Smooth muscle cell of the pulmonary artery (primary cell): Measurements from ENCODE around the gene OR2T10. TPM values are rescaled to one million over a fixed set of nuclear protein-coding genes. Genes with fewer than 3 reads are reported as not detected.

ENCODE experiments used
- total RNA-seq: library from RNA; depleted of rRNA; stranded (reverse); fragments of >200 nt; gene quantifications from 2 replicates; pipeline ENCODE4 v1.2.3, GENCODE V29; 2014

The OR2T10 gene
- total RNA-seq = not detected in 2 replicates

GRCh38 chr1:248597589-248597988 lies at the start of gene OR2T10:
TSS of gene OR2T10 (minus strand) at chr1:248597700. CDS start at chr1:248593768, 3,932 bp downstream.

GRCh38 chr1:248645178-248645577 lies 47.7 kb upstream of the OR2T10 start, which contains the start of gene OR2T35:
TSS of gene OR2T35 (minus strand) at chr1:248645278. CDS start at chr1:248639258, 6,020 bp downstream.

GRCh38 chr1:248634991-248635390 lies 37.5 kb upstream of the OR2T10 start, which contains the start of gene OR2T11:
TSS of gene OR2T11 (minus strand) at chr1:248635091. CDS start at chr1:248627128, 7,963 bp downstream.

GRCh38 chr1:248574657-248575056 lies 22.8 kb downstream of the OR2T10 start, which contains the start of gene OR2T34:
TSS of gene OR2T34 (minus strand) at chr1:248574757. CDS start at chr1:248574757, 0 bp downstream.

GRCh38 chr1:248562672-248563071 lies 34.8 kb downstream of the OR2T10 start, which contains the start of gene OR2T29:
TSS of gene OR2T29 (minus strand) at chr1:248562772. CDS start at chr1:248559491, 3,281 bp downstream.

Other genes with a start within 250 kb of the OR2T10 start
- gene OR14C36, start 248.9 kb downstream of the OR2T10 start, total RNA-seq = not detected in 2 replicates
- gene OR2T4, start 236.0 kb downstream of the OR2T10 start, total RNA-seq = not detected in 2 replicates
- not detected in 2 replicates for gene OR2T6, start 222.0 kb downstream of the OR2T10 start, total RNA-seq
- gene OR2T1, start 194.7 kb downstream of the OR2T10 start, total RNA-seq = not detected in 2 replicates
- not detected in 2 replicates for gene OR2T2, start 152.1 kb downstream of the OR2T10 start, total RNA-seq
- gene OR2T3, start 124.3 kb downstream of the OR2T10 start, total RNA-seq = not detected in 2 replicates
- not detected in 2 replicates for gene OR2T5, start 109.1 kb downstream of the OR2T10 start, total RNA-seq
- gene OR2G6, start 89.6 kb downstream of the OR2T10 start, total RNA-seq = not detected in 2 replicates
- not detected in 2 replicates for gene OR2T29, start 34.9 kb downstream of the OR2T10 start, total RNA-seq
- gene OR2T34, start 22.9 kb downstream of the OR2T10 start, total RNA-seq = not detected in 2 replicates
- gene OR2T11, start 37.4 kb upstream of the OR2T10 start, total RNA-seq = not detected in 2 replicates
- not detected in 2 replicates for gene OR2T35, start 47.6 kb upstream of the OR2T10 start, total RNA-seq
- not detected in 2 replicates for gene OR2T27, start 57.8 kb upstream of the OR2T10 start, total RNA-seq
- not detected in 2 replicates for gene OR14I1, start 105.1 kb upstream of the OR2T10 start, total RNA-seq
- gene LYPD8, start 158.1 kb upstream of the OR2T10 start, total RNA-seq = 0.10 TPM in 1 of 2 replicates, not detected in the other
- 38.1 and 40.5 TPM in 2 replicates for gene SH3BP5L, start 228.2 kb upstream of the OR2T10 start, total RNA-seq
- gene ZNF672, start 240.5 kb upstream of the OR2T10 start, total RNA-seq = 19.6 and 22.9 TPM in 2 replicates